ENCODE measurements around the gene SURF6.

Gene SURF6

GRCh38 chr9:133344979-133345378, 9.0 kb upstream of the SURF6 start:
- peaks cover 57% of the 10 kb centered on the region for H3K36me3 ChIP-seq
- H3K4me3 ChIP-seq (ENCODE audit: low read depth in 1 of 2, low read length in 1 of 2): no peak overlapping the region
- H3K9me3 ChIP-seq: no peaks in the 10 kb centered on the region
- peaks cover 63 to 73% of the 10 kb centered on the region in 2 experiments for H3K4me1 ChIP-seq (ENCODE audit: control insufficient read depth in 1 of 2, insufficient read depth in 1 of 2, low read depth in 1 of 2, low read length in 1 of 2)
- TF ChIP-seq CTCF (IDR thresholded peaks at IDR 0.05): no peak
- H3K27me3 ChIP-seq: no peaks in the 10 kb centered on the region
- no peak overlapping the region for H3K27ac ChIP-seq

GRCh38 chr9:133344071-133344470, 8.1 kb upstream of the SURF6 start:
- Histone ChIP-seq H3K27me3 (no peaks in the 10 kb centered on the region), H3K4me1 (ENCODE audit: control insufficient read depth in 1 of 2, insufficient read depth in 1 of 2, low read depth in 1 of 2, low read length in 1 of 2) (peaks cover 66 to 77% of the 10 kb centered on the region in 2 experiments), H3K4me3 (ENCODE audit: low read depth in 1 of 2, low read length in 1 of 2) (no peak overlapping the region), H3K36me3 (peaks cover 48% of the 10 kb centered on the region), H3K9me3 (no peaks in the 10 kb centered on the region), H3K27ac (no peak overlapping the region)
- no peak for TF ChIP-seq CTCF (IDR thresholded peaks at IDR 0.05)

GRCh38 chr9:133342570-133342969, 6.6 kb upstream of the SURF6 start:
- Histone ChIP-seq H3K27ac (peak overlapping the region; percentile 99), H3K4me1 (ENCODE audit: control insufficient read depth in 1 of 2, insufficient read depth in 1 of 2, low read depth in 1 of 2, low read length in 1 of 2) (peaks cover 71 to 81% of the 10 kb centered on the region in 2 experiments), H3K9me3 (no peaks in the 10 kb centered on the region), H3K4me3 (ENCODE audit: low read depth in 1 of 2, low read length in 1 of 2) (peak overlapping the region in 1 of 2 experiments; percentile 68), H3K27me3 (no peaks in the 10 kb centered on the region), H3K36me3 (peaks cover 47% of the 10 kb centered on the region)
- TF ChIP-seq CTCF (IDR thresholded peaks at IDR 0.05): no peak

GRCh38 chr9:133342069-133342406, 6.0 kb upstream of the SURF6 start:
- peak overlapping the region; percentile 53 to 68 for H3K4me3 ChIP-seq (ENCODE audit: low read depth in 1 of 2, low read length in 1 of 2)
- H3K4me1 ChIP-seq (ENCODE audit: control insufficient read depth in 1 of 2, insufficient read depth in 1 of 2, low read depth in 1 of 2, low read length in 1 of 2): peaks cover 67 to 80% of the 10 kb centered on the region in 2 experiments
- peak overlapping the region; percentile 99 for H3K27ac ChIP-seq
- no peaks in the 10 kb centered on the region for H3K27me3 ChIP-seq
- peak; percentile 43 for TF ChIP-seq CTCF (IDR thresholded peaks at IDR 0.05)
- no peaks in the 10 kb centered on the region for H3K9me3 ChIP-seq
- H3K36me3 ChIP-seq: peaks cover 47% of the 10 kb centered on the region

- peak overlapping the region; percentile 53 to 68 for H3K4me3 ChIP-seq (ENCODE audit: low read depth in 1 of 2, low read length in 1 of 2)
- H3K9me3 ChIP-seq: no peaks in the 10 kb centered on the region
- peak overlapping the region; percentile 99 for H3K27ac ChIP-seq
- peaks cover 67 to 80% of the 10 kb centered on the region in 2 experiments for H3K4me1 ChIP-seq (ENCODE audit: control insufficient read depth in 1 of 2, insufficient read depth in 1 of 2, low read depth in 1 of 2, low read length in 1 of 2)
- peaks cover 47% of the 10 kb centered on the region for H3K36me3 ChIP-seq
- TF ChIP-seq CTCF (IDR thresholded peaks at IDR 0.05): no peak
- no peaks in the 10 kb centered on the region for H3K27me3 ChIP-seq
Observed at GRCh38 chr9:133341369-133342068, 5.5 kb upstream of the SURF6 start.
